ENCODE results near the gene ARF1.
A peak's percentile ranks its signal among the peaks of the same experiment; 100 is the strongest.

The ARF1 gene

DNA sequence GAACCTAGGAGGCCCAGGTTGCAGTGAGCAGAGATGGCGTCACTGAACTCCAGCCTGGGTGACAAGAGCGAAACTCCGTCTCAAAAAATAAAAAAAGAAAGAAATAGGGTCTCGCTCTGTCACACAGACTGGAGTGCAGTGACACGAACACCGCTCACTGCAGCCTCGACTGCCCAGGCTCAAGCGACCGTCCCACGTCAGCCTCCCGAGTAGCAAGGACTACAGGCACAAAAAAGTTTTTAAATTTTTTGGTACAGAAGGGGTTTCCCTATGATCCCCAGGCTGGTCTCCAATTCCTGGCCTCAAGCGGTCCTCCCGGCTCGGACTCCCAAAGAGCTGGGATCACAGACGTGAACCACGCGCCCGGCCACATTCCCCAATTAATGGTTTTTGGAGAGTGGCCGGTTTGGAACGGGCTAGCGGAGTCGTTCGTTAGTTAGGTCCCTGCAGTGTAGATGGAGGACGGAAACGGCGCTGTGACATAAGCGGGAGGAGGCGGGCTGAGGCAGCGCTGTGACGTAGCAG, 57.0 kb downstream of the ARF1 start:
- peak overlapping the region; percentile 87 for H3K27ac Mint-ChIP-seq
- intact Hi-C loops (cut with micrococcal nuclease) = loop anchor here (1.0 to 10.0 kb wide), 2 partner anchors 30 to 345 kb away; partner anchors contain the start of genes MRPL55 and RNF187
- H3K27me3 Mint-ChIP-seq = no peaks in the 10 kb centered on the region
- H3K4me1 Mint-ChIP-seq (ENCODE audit: low read depth) = peaks cover 41% of the 10 kb centered on the region
- no peaks in the 10 kb centered on the region for H3K9me3 Mint-ChIP-seq
- peak overlapping the region; percentile 82 for H3K4me3 Mint-ChIP-seq
- peaks cover 49% of the 10 kb centered on the region for H3K36me3 Mint-ChIP-seq (ENCODE audit: low read depth)

DNA sequence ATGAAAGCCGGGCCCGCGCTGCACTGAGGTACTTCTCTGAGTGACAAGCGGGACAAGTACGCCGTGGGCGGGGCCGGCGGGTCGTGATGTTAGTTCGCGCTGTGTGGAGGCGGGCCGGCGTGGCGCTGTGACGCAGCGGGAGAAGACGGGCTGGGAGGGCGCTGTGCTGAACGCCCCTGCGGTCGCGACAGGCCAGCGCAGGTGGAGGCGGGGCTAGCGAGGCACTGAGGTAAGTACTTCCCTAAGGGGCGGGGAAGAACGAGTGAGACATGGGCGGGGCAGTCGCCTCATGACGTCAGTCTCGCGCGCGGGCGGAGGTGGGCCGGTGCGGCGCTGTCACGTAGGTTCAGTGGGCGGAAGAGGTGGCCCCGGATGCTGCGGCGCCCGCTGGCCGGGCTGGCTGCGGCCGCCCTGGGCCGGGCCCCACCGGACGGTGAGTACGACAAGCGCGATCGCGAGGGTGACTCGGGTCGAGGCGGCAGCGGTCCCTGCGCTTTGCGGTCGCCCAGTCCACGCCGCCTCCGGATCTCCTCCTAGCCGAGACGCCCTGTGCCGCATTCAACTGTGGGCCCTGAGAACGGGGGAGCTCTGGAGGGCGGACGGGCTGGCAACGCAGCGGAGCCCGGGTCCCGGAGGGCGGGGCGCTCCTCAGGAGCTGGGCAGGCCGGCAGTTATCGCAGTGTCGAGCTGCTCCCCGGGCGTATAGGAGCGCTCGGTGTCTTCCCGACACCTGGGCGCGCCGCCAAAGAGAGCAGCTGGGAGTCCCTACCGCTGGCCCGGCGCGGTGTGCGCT, 57.6 kb downstream of the ARF1 start, which contains the start of gene GUK1:
Gene GUK1 (plus strand): TSS at position 349 of the 793 bp plus-strand sequence. CDS start 24 bp downstream, at position 373.
- H3K4me1 Mint-ChIP-seq (ENCODE audit: low read depth) = peaks cover 41% of the 10 kb centered on the region
- intact Hi-C loops (cut with micrococcal nuclease) = loop anchor here (1.0 to 10.0 kb wide), 3 partner anchors 25 to 345 kb away; partner anchors contain the start of genes IBA57, MRPL55 and RNF187
- H3K36me3 Mint-ChIP-seq (ENCODE audit: low read depth) = peaks cover 56% of the 10 kb centered on the region
- H3K9me3 Mint-ChIP-seq = no peaks in the 10 kb centered on the region
- H3K27me3 Mint-ChIP-seq = no peaks in the 10 kb centered on the region
- H3K4me3 Mint-ChIP-seq = peak within 1 kb of the TSS; percentile 82
- H3K27ac Mint-ChIP-seq = peak within 1 kb of the TSS; percentile 87

DNA sequence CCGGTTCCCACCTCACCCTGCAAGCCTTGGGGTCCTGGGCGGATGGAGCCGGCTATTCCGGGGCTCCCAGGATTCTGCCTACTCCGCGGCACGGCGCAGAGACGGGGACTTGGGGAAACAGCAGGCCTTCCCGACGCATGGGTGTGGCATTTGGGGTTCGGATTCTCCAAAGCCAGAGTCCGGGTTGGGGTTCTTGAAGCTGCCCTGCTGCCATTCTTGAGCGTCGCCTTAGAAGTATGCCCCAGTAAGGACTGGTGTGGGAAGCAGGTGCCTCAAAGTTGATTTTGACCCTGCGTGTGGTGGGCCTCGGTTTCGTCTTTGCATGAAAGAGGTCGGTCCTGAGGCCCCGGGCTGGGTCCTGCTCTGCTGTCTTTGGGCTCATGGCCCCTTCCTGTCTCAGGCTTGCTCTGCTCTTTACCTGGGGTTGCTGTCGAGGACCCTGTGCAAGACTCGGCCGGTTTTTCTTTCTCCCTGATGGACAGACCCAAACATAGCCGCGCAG, 58.3 kb downstream of the ARF1 start:
- peaks cover 63% of the 10 kb centered on the region for H3K36me3 Mint-ChIP-seq (ENCODE audit: low read depth)
- intact Hi-C loops (cut with micrococcal nuclease) = loop anchor here (1.0 kb wide), 1 partner anchor 25 kb away; the partner anchor contains the start of gene IBA57
- no peaks in the 10 kb centered on the region for H3K27me3 Mint-ChIP-seq
- peak overlapping the region; percentile 87 for H3K27ac Mint-ChIP-seq
- H3K4me3 Mint-ChIP-seq = peak overlapping the region; percentile 82
- peaks cover 40% of the 10 kb centered on the region for H3K4me1 Mint-ChIP-seq (ENCODE audit: low read depth)
- no peaks in the 10 kb centered on the region for H3K9me3 Mint-ChIP-seq

DNA sequence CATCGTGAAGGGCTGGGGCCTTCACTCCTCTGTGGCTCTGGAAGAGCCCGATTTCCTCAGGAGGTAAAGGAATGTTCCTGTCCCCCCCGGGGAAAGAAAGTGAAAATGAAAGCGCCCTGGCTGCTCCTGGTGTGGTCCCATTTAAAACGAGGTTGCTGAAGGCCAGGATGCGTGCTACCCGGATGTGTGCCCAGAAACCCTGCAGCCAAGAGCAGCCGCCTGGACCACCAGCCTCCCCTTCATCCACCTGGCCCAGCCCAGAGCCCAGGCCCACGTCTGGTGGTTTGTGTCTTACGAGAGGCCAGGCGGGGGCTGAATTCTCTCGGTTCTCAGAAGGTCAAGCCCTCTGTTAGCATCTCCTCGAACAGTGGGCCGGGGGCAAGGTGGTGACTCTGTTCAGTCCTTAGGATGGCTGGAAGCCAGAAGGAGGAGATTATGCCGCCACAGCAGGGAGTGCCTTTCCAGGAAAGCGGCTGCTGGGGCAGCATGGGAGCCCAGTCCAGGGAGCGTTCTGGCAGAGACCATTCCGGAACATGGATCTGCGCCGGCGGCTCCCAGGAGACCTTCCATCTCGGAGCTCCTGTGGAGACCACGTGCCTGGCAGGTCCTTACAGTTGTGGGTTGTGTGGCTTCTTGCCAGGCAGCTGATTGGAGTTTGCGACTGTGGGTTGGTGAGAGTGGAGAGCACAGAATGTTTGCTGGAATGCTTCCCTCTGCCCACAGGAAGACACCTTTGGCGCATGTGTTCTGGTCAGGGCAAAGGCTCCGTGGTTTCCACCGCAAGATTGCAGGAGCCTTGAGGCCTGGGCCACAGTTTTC, 58.9 kb downstream of the ARF1 start:
- Mint-ChIP-seq H3K36me3 (ENCODE audit: low read depth) (peaks cover 69% of the 10 kb centered on the region), H3K4me3 (peak overlapping the region; percentile 82), H3K27ac (peak overlapping the region; percentile 87), H3K9me3 (no peaks in the 10 kb centered on the region), H3K4me1 (ENCODE audit: low read depth) (peaks cover 35% of the 10 kb centered on the region), H3K27me3 (no peaks in the 10 kb centered on the region)
- intact Hi-C loops (cut with micrococcal nuclease) = no loop called here

DNA sequence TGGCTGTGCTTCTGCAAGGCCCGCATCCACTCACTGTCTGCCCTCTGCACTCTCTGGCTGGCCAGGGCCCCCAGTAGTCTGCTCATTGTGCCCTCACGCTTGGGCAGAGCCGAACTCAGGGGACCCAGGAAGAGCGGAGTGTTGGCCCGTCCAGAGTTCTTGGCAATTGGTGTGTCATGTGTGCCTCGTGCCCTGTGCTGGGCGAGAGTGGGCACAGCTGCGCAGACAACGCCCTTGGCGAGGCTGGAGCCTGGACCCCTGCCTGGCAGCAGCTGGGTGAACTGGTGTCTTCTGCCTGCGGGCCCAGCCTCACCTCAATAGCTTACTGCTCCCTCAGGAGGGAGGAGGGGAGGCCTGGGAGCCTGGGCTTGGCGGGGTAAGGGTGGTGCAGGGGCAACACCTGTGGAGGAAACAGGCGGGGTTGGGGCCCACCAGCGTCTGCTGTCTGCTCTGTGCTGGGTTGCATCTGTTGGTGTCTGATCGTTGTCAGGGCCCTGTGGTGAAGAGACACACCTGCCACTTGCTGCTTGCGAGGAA, 59.7 kb downstream of the ARF1 start:
- peak overlapping the region; percentile 87 for H3K27ac Mint-ChIP-seq
- intact Hi-C loops (cut with micrococcal nuclease) = no loop called here
- H3K27me3 Mint-ChIP-seq = no peaks in the 10 kb centered on the region
- H3K4me1 Mint-ChIP-seq (ENCODE audit: low read depth) = peaks cover 35% of the 10 kb centered on the region
- peaks cover 77% of the 10 kb centered on the region for H3K36me3 Mint-ChIP-seq (ENCODE audit: low read depth)
- H3K9me3 Mint-ChIP-seq = no peaks in the 10 kb centered on the region
- H3K4me3 Mint-ChIP-seq = peak overlapping the region; percentile 9

DNA sequence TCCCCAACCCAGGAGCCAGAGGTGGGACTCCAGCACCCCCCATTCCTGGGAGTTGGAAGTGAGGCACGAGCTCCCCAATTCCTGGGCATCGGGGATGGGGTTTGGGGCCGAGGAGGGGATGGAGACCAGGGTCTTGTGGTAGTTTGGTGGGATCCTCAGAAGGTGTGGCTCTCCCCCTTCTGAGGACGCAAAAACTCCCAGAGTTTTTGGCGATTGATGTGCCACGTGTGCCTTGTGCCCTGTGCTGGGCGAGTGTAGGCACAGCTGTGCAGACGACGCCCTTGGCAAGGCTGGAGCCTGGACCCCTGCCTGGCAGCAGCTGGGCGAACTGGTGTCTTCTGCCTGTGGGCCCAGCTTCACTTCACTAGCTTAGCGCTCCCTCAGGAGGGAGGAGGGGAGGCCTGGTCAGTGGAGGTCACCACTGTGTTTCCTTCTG, 60.2 kb downstream of the ARF1 start:
- Mint-ChIP-seq H3K36me3 (ENCODE audit: low read depth) (peaks cover 82% of the 10 kb centered on the region), H3K27ac (peak overlapping the region; percentile 26), H3K4me3 (no peak overlapping the region), H3K9me3 (no peaks in the 10 kb centered on the region), H3K27me3 (no peaks in the 10 kb centered on the region), H3K4me1 (ENCODE audit: low read depth) (peaks cover 35% of the 10 kb centered on the region)
- intact Hi-C loops (cut with micrococcal nuclease) = no loop called here

DNA sequence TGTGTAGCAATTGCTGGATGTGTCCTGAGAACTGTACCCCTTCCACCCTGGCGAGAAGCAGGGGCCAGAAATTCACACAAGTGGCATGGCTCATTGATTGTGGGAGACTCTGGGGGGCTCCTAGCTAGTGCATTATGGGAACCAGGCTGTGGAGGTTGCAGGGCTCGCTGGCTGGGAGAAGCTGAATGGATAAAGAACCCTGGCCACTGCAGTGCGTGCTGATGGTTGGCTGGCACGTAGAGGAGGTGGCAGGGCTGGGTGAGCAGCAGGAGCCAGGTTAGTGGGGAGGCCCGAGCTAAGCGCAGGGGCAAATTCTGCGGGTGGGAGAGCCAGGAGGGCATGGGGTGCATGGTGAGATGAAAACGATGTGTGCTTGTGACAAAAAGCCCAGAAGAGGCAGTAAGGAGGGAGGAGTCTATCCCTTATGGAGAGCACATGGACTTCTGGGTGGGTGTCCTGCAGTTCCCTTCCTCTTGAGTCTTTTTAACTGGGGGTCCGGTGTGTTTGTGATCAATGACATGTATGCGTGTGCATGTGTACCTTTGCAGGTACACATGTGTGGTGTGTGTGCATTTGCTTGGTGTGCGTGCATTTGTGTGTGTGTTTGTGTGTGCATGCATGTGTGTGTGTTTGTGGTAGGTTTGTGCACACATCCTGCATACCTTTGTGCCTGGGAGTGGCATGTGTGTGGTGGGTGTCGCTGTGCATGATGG, 61.1 kb downstream of the ARF1 start:
- H3K27me3 Mint-ChIP-seq = no peaks in the 10 kb centered on the region
- H3K9me3 Mint-ChIP-seq = no peaks in the 10 kb centered on the region
- intact Hi-C loops (cut with micrococcal nuclease) = no loop called here
- H3K4me3 Mint-ChIP-seq = no peak overlapping the region
- H3K36me3 Mint-ChIP-seq (ENCODE audit: low read depth) = peaks cover 91% of the 10 kb centered on the region
- H3K27ac Mint-ChIP-seq = peak overlapping the region; percentile 26
- peaks cover 35% of the 10 kb centered on the region for H3K4me1 Mint-ChIP-seq (ENCODE audit: low read depth)

DNA sequence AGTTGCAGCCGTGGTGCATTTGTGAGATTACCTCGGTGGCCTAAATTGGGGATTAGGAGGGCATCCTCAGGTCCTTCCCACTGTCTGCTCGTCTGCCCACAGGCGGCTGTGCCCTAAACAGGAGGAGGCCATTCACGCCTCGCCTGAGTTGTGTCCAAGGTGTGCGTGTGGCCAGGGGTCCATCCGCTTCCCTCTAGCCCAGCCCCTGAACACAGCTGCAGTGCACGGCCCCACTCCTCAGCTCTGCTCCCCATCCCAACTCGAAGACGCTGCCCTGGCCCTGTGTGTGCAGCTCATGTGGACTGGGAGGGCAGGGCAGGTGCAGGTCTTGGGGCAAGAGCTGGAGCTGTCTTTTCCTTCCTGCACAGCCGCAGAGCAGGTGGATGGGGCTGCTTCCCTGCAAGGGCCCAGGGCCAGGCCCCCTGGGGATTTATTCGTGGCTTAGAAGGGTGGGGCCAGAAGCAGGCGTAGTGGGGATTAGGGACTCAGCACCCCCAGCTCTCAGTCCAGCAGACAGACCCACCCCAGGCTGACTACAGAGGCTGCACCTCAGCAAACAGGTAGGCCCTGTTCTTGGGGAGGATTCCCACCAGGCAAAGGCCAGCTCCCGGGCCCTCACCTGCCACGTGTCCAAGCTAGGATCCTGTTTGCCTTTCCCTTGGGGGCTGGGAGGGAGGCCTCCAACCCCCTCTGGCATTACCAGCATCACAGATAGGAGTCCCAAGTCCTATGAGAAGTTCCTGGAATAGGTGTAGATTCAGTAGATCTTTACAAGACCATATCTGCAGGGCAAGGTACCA, 61.9 kb downstream of the ARF1 start:
- Mint-ChIP-seq H3K27me3 (no peaks in the 10 kb centered on the region), H3K4me1 (ENCODE audit: low read depth) (peaks cover 35% of the 10 kb centered on the region), H3K27ac (no peak overlapping the region), H3K4me3 (no peak overlapping the region), H3K9me3 (no peaks in the 10 kb centered on the region), H3K36me3 (ENCODE audit: low read depth) (peaks cover 99% of the 10 kb centered on the region)
- intact Hi-C loops (cut with micrococcal nuclease) = no loop called here

DNA sequence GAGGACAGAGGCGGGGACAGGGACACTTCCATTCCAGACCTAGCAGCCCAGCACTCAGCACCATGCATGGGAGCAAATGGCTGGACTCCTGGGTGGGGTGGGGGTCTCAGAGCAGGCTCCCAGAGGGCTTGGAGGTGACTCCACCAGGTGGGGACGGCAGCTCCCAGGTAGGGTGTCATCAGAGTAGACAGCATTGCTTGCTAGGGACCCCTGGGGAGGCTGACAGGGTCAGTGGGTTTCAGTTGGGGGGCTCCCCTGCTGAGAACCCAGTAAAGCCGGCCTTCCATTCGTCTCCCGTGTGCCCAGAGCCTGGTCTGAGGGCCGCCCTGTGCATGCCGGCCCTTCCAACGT, 62.5 kb downstream of the ARF1 start:
- H3K4me1 Mint-ChIP-seq (ENCODE audit: low read depth) = peaks cover 35% of the 10 kb centered on the region
- peaks cover 99% of the 10 kb centered on the region for H3K36me3 Mint-ChIP-seq (ENCODE audit: low read depth)
- intact Hi-C loops (cut with micrococcal nuclease) = no loop called here
- H3K4me3 Mint-ChIP-seq = no peak overlapping the region
- no peaks in the 10 kb centered on the region for H3K27me3 Mint-ChIP-seq
- H3K27ac Mint-ChIP-seq = no peak overlapping the region
- H3K9me3 Mint-ChIP-seq = no peaks in the 10 kb centered on the region

DNA sequence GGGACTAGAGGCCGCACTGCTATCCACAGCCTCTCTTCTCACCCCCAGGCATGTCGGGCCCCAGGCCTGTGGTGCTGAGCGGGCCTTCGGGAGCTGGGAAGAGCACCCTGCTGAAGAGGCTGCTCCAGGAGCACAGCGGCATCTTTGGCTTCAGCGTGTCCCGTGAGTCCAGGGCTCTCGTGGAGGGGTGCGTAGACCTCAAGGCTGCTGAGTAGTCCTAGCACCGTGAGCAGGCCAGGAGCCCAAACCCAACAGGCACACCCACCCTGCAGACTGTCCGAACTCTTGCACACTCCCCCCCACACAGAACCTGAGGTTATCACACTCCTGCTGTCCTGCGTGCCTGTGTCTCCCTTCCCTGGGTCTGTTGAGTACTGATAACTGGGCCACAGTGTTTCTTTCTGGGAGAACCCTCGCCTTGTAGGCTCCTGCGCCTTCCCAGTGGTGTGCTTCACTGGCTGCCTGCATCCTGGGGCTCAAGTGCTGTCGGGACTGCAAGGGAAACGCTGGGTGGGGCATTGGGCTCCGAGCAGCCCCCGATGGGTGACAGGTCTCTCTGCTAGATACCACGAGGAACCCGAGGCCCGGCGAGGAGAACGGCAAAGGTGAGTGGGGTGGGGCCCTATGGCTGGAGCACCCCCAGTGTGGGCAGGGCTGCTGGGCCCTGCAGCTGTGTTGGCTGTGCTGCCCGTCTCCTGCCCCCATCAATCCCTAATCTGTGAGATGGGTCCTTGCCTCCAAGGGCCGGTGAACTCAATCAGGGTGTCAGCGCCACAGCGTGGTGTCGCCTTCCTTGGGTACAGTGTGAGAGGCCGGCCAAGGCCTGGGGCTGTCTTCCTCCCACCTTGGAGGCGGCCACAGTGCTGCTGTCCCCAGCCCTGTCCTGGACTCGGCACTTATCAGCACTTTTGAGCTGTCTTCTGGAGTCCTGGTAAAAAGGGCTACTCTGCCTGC, 63.2 kb downstream of the ARF1 start:
- intact Hi-C loops (cut with micrococcal nuclease) = no loop called here
- Mint-ChIP-seq H3K4me3 (no peak overlapping the region), H3K27me3 (no peaks in the 10 kb centered on the region), H3K27ac (no peak overlapping the region), H3K4me1 (ENCODE audit: low read depth) (peaks cover 35% of the 10 kb centered on the region), H3K9me3 (no peaks in the 10 kb centered on the region), H3K36me3 (ENCODE audit: low read depth) (peaks cover 96% of the 10 kb centered on the region)

DNA sequence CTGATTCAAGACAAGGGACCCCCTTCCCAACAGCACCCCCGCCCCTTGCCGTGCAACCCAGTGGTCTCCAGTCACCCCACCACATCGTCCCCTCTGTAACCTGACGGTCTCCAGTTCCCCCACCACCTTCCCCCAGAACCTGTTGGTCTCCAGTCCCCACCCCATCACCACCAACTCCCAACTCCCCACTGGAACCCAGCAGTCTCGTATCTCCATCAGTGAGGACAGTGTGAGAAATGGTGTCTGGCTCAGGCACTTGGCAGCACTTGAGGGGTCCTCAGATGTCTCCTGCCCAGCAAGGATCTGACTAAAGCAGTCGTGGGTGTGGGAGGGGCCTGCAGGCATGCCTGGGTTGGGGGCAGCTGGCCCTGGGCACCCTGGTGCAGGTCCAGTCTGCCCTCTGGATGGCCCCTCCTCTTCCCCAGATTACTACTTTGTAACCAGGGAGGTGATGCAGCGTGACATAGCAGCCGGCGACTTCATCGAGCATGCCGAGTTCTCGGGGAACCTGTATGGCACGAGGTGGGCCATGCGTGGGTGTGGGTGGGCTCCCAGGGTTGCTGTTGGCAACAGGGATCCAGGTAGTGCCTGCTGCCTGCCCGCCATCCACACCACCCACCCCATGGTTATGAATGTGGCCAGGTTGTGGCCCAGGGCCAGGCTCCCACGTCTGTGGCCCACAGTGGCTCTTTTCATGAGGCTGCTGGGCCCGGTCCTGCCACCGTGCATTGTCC, 64.1 kb downstream of the ARF1 start:
- H3K9me3 Mint-ChIP-seq = no peaks in the 10 kb centered on the region
- intact Hi-C loops (cut with micrococcal nuclease) = no loop called here
- H3K27ac Mint-ChIP-seq = no peak overlapping the region
- H3K27me3 Mint-ChIP-seq = no peaks in the 10 kb centered on the region
- peaks cover 94% of the 10 kb centered on the region for H3K36me3 Mint-ChIP-seq (ENCODE audit: low read depth)
- peaks cover 27% of the 10 kb centered on the region for H3K4me1 Mint-ChIP-seq (ENCODE audit: low read depth)
- no peak overlapping the region for H3K4me3 Mint-ChIP-seq
